Limb (tissue), 2 donors: ENCODE data around the gene SERF2.
"Not testable (repeated sequence)": the region's sequence is repeated elsewhere in the genome, so short reads cannot be mapped to it uniquely, and the experiment has no call there.

Experiments
- DNase-seq, 2 donors: peaks; one replicate each; pipeline ENCODE4 v3.0.0-alpha.2; 2016; ENCODE audit errors: extremely low spot score in 2 of 2

SERF2 gene

GRCh38 chr15:43793647-43794046 is 1.5 kb downstream of the SERF2 start:
- no peak for DNase-seq

GRCh38 chr15:43794269-43795037 is 2.3 kb downstream of the SERF2 start:
- no peak for DNase-seq

- DNase-seq: no peak
Measured at GRCh38 chr15:43795197-43795596, 3.1 kb downstream of the SERF2 start.

- no peak for DNase-seq
Measured at GRCh38 chr15:43795997-43796396, 3.9 kb downstream of the SERF2 start.

DNA sequence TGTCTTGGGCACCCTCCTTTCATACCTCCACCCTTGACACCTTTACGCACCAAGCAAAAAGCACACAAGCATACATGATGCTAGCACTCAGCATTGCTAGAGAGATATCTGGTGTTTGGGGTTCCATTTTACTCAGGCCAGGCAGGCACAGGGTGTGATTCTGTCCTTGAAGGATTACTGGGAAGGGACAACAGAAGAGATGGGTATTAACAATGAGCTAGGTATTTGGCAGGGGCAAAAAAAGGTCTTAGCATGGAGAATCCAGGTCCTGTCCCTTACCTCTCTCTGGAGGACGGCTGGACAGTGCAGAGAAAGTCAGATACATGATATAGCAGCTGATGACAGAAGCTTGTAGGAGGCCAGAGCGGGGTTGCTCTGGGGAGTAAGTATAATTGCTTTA is 4.4 kb downstream of the SERF2 start:
- no peak for DNase-seq

DNA sequence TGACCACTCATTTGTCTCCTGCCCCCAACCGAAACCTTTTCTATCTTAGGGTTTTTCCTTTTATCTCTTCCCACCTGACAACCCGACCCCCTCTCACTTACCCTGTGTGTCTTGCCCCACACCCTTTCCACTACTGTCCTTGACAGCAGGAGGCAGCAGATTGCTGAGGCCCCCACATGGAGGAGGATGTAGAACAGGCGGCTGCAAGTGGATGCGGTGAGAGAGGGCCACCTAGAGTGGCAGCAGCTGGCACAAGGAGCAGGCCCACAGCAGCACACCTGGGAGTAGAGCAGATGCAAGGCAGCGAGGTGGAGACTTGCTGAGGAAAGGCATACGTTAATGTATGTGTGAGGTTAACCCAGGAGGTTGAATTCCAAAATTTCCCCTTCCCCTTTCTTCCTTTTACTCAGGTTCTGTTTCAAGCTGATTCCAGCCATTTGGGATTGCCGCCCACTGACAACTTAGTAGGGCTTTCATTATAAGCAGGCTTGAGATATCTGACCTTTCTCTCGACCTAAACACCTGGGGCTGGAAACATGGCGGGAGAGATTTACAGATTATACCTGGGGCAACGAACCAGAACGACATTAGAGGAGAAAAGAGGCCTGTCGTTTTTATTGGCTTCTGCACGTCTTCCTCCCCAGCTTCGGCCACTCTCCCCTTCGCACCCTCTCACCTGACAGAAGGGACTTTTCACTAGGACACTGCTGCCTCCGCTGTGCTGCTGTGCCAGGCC is 7.3 kb downstream of the SERF2 start:
- DNase-seq: no peak

- no peak for DNase-seq
Measured at GRCh38 chr15:43799945-43800285, 7.8 kb downstream of the SERF2 start, which contains the start of gene SERINC4. Gene SERINC4 (minus strand): TSS chr15:43800220. CDS start chr15:43799986, 234 bp downstream.

DNA sequence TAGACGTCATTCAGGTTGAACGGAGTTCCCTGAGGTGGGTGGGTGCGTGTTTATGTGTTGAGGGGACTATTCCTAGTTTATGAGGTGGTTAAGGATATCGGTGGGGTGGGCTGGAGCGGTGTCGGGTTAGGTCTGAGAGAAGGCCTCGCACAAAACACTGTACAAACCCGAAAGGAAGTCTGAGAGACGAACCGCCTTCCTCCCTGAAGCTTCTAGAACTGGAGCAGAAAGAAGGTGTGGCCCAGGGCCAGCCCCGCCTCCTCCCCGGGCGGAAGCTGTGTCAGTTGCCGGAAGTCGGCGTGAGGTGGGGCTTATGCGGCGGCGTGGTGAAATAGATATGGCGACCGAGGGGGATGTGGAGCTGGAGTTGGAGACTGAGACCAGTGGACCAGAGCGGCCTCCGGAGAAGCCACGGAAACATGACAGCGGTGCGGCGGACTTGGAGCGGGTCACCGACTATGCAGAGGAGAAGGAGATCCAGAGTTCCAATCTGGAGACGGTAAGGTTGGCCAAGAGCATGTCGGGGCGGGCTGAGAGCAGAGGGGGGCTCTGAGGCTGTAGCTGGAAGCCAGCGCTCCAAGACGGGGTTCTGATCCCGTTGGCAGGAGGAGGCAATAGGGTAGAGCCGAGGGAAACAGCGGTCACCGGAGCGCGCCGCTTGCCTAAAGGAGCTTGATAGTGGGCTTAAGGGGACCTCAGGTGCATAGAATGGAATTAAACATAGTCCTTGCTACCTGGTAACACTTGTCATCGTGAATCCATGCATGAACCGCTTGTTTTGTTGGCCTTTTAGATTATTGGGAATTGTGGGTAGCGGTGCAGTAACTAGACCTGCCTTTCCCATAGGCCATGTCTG is 8.4 kb downstream of the SERF2 start, which contains the start of gene HYPK:
Gene HYPK, plus strand, starts transcription at position 314 of the 856 bp plus-strand sequence. Its CDS starts 24 bp downstream, at position 338.
- peak; percentile 92 to 94 for DNase-seq

- DNase-seq: not testable (repeated sequence)
Measured at GRCh38 chr15:43802676-43803075, 10.6 kb downstream of the SERF2 start.

DNA sequence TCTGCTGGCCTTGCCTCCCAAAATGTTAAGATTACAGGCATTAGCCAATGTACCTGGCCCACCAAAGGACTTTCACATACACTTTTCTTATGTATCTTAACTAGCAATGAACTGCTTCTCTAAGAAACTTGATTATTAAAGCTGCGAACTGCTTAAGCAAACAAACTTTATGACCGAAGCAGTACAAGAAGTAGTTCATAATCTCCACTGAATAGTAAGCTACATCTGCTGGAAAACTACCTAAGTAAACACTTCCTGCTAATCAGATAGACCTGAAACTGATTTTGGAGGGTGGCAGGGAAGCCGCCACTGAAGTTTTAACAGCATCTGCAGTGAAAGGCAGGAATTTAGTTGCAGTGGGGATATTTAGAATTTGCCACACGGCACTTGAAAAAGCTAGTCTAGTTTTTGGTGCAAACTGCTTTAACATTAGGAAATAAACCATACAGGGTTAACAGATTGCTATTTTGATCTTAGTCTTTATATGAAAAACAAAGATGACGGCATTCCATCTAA is 16.4 kb downstream of the SERF2 start:
- no peak for DNase-seq

- no peak for DNase-seq
Measured at GRCh38 chr15:43808960-43809678, 17.0 kb downstream of the SERF2 start.

DNA sequence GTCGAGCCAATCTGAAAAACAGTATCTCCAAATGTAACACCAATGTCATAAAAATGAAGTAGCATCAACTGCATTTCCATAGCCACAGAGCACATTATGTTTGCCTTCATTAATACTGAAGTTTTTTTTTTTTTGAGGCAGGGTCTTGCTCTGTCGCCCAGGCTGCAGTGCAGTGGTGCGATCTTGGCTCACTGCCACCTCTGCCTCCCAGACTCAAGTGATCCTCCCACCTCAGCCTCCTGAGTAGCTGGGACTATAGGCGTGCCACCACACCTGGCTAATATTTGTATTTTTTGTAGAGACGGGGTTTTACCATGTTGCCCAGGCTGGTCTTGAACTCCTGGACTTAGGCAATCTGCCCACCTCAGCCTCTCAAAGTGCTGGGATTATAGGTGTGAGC is 22.9 kb downstream of the SERF2 start:
- DNase-seq: not testable (repeated sequence)

DNA sequence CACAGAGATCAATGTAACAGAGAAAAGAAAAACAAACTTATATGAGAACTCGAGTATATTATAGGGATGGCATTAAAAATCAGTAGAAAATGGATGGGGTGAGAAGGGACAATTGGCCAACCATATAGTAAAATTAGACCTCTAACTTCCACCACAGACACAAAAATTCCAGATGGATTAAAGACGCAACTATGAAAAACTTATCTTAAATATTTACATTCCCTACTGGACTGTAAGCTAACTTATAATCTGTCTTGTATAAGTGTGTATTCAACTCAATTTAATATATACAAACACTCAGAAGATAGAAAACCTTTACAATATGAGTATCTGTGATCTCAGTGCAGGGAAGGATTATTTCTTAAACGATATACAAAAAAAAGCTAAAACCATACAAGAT is 29.4 kb downstream of the SERF2 start:
- no peak for DNase-seq

GRCh38 chr15:43824302-43825246 is 32.5 kb downstream of the SERF2 start, which contains the start of gene MFAP1:
Gene MFAP1 (minus strand): TSS chr15:43824690. CDS start chr15:43824569, 121 bp downstream.
- DNase-seq: peak; percentile 90 to 98

- not testable (repeated sequence) for DNase-seq
Measured at GRCh38 chr15:43825305-43825704, 33.2 kb downstream of the SERF2 start.

GRCh38 chr15:43826029-43826507 is 33.9 kb downstream of the SERF2 start:
- no peak for DNase-seq

DNA sequence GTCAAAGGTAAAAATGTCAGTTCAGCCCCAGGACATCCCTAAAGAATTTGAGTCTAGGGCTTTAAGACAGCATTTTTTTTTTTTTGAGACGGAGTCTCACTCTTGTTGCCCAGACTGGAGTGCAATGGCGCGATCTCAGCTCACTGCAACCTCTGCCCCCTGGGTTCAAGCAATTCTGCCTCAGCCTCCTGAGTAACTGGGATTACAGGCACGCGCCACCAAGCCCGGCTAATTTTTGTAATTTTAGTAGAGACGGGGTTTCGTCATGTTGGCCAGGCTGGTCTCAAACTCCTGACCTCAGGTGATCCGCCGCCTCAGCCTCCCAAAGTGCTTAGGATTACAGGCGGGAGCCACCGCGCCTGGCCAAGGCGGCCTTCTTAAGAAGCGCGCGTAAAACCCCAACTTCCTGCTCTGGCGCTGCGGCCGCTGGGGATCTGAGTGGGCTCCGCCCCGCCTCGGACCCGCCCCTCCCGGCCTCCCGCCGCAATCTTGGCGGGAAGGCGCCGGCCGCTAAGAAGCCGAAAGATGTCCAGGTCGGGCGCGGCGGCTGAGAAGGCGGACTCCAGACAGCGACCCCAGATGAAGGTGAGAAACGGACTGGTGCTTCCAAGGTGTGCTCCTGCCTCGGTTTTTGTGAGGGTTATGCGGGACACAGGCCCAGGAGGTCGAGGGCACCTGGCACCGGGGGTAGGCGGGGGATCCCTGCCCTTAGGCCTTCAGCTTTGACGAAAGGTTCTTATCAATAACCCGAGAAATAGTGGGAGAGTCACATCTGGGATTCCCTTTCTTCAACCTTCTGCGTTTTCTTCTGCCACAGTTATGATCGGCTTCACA is 34.6 kb downstream of the SERF2 start, which contains the start of gene WDR76:
Gene WDR76, plus strand, starts transcription at position 495 of the 834 bp plus-strand sequence. Its CDS starts 31 bp downstream, at position 526.
- DNase-seq: peak; percentile 81 to 82

GRCh38 chr15:43828061-43828657 is 36.0 kb downstream of the SERF2 start:
- no peak for DNase-seq
